NCI-H2107 (cell line): ENCODE measurements around the gene ACIN1.

ENCODE experiments used
- DNase-seq: peaks from one replicate; lab custom pipeline; 2025; lab: John Stamatoyannopoulos, UW

The ACIN1 gene

DNA sequence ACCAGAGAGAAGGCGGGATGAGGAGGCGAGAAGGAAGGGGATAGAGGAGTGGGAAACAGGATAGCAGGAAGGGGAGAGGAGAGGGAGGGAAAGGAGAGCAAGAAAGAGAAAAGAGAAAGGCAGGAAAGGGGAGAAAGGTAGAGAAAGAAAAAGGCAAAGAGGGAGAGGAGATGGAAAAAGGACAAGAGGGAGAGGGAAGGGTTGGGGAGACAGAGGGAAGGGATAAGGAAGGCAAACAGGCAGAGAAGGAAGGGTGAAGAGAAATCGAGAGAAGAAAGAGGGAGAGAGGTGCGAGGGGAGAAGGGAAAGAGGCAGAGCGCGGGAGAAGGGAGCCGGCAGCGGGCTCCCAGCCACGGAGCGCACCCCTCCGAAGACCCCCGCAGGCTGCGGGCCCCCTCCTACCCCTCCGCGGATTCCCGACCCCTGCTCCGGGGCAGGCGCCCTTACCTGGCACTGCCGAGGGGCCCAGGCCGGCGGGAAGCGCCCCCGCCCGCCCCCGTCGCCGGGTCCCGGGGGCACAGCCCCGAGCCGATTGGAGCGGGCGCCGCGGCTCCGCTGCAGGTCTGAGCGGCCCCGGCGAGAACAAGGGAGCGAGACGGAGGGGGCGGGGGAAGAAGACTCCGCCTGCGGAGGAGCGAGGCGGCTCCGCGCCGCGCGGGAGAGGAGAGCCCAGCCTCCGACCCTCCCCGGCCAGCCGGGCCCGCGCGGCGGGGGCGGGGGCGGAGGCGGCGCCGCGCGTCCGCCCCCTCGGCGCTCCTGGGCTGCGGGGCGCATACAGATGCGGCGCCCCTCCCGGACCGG is 37.8 kb downstream of the ACIN1 start, which contains the start of gene CDH24:
TSS of gene CDH24 (minus strand) at position 565 of the 801 bp plus-strand sequence. CDS start 1,787 bp downstream, outside the sequence.
- no peak for DNase-seq

DNA sequence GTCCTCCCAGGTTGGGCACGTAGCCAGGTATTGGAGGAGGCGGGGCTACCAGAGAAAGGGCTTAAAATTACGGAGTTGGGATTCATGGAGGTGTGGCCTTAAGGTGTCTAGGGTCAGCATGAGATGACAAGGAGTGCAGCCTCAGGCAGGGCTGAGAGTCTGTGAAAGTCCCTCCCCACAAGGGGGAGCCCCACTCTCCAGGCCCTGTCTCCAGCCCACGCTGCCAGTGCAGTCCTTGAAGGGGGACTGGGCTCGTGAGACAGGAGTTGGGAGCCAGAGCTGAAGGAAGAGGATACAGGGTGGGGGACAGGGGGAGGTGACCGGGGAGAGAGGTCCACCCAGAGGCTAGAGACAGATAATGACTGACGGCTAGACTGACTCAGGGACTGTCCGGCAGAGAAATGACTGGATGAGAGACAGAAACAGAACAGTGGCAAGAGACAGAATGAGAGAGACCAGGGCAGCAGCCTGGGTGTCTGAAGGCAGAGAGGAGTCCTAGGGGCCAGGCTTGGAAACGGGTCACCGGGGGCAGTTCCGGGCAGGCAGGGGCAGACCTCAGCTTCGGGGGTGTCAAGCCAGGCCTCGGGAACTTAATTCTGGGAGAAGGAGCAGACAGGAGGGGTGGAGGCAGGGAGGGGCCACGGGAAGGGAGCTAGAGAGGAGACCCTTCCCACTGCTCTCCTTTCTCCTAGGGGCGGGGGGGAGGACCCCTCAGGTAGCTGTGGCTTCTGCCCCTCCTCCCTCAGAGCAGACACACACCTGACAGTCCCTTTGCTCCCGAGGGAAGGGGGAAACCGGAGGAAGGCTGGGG is 38.6 kb downstream of the ACIN1 start:
- DNase-seq = no peak

DNA sequence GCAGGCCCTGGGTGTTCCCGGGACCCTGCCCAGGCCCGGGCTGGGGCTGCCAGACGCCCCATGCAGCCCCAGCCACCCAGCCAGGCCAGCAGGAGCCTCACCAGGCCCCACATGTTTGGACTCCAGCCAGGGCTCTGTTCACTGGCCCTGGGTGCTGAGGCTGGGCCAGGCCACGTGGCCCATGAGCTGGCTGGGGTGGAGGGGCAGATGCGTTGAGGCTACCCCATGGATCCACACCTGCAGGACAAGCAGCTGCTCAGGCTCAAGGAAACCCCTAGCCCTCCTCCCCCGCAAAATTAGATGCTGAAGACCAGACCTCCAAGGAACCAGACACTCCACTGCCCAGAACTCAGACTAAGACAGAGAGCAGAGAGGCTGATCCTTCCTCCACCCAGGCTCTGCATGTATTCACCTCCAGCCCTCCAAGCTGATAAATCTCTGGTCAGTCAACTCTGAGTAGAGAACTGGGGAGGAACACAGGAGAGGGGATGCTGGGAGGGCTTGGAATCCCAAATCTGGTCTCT is 39.3 kb downstream of the ACIN1 start:
- no peak for DNase-seq

DNA sequence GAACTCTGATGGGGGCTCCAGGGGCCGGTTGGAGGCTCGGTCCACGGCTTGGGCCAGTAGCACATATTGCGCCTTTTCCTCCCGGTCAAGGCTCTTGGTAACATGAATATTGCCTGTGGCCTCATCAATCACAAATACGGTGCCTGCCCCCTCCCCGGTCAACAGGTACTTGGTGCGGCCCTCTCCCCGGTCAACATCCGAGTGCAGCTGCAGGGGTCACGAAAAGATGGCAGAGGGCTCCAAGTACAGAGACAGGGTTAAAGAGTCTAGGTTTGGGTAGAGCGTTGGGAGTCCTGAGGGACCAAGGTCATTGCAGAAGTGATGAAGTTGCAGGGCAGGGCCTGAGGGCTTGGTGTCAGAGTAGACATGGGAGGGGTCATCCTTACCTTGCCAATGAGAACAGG is 39.8 kb downstream of the ACIN1 start:
- DNase-seq = no peak

DNA sequence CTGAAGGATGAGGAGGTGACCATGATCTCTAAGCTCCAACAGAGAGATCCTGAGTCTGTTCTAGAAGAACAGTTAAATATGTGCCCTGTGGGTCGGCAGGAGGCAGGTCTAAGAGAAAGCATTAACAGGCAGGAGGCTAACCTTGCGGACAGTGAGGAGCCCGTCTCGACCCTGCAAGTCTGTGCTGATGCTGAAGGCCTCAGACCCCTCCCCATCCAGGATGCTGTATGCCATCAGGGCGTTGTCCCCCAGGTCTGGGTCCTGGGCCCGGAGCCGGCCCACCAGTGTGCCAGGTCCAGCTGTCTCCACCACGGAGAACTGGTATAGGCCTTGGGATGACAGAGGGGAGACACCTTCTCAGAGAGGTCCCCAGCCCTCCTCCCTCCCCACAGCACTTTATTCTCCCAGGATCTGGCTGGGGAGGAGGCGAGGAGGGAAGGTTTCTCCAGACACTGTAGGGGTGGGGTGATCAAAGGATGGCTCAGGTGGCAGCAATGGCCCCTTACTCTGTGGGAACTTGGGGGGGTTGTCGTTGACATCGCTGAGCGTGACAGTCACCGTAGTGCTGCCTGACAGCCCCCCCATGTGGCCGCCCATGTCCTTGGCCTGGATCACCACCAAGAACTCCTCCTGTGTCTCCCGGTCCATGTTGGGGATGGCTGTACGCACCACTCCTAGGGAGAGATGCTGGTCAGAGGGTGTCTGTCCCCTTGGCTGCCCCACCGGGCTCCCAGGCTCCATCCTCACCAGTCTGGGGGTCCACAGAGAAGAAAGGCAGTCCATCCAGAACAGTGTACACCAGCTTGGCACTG is 40.7 kb downstream of the ACIN1 start:
- no peak for DNase-seq

DNA sequence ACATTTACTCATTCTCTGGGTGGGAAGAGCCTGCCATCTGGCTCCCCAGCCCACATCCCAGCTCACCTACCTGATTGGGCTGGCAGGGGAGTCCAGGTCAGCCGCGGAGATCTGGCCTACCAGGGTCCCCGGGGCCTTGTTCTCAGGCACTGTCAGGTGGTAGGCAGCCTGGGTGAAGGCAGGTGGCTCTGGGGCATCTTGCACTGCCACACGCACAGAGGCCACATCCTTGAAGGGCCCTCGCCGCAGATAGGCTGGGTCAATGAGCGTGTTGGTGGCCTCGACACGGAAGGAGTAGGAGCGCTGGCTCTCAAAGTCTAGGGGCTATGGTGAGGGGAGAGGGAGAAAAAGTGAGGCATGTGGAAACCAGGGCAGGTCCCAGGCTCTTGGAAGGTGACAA is 41.5 kb downstream of the ACIN1 start:
- no peak for DNase-seq

DNA sequence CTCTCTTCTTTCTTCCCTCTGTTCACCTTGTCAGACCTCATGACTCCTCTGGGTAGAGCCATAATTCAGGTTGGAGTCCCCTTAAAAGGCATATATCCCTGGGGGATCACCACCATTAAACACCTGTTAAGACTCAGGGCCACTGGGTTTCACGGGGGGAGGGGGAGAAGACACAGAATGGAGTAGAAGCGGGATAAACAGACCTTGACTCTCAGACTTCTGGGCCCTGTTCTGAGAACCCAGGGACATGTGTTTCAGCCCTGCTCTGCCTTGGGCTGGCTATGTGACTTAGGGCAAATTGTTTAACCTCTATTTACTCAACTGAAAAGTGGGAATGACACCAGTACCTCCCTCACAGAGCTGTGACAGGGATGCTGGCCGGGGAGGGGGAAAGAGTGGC is 42.3 kb downstream of the ACIN1 start:
- DNase-seq = no peak

DNA sequence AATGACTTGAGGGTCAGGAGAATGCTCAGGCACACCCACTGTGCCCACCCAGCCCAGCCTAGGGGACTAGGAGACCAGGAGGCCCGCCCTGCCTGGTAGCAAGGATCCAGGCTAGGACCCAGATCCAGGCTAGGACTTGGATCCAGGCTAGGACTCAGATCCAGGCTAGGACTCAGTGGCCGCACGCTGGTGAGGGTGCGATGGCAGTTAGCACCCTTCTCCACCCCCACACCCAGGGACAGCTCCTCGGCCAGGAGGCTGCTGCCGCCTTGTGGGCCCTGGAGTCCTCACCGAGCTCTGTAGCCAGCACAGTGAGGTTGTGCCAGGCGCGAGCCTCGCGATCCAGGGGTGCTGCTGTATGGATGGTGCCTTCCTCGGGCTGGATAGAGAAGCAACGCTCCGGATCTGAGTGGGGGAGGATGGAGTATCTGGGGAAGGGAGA is 42.7 kb downstream of the ACIN1 start:
- DNase-seq = no peak

DNA sequence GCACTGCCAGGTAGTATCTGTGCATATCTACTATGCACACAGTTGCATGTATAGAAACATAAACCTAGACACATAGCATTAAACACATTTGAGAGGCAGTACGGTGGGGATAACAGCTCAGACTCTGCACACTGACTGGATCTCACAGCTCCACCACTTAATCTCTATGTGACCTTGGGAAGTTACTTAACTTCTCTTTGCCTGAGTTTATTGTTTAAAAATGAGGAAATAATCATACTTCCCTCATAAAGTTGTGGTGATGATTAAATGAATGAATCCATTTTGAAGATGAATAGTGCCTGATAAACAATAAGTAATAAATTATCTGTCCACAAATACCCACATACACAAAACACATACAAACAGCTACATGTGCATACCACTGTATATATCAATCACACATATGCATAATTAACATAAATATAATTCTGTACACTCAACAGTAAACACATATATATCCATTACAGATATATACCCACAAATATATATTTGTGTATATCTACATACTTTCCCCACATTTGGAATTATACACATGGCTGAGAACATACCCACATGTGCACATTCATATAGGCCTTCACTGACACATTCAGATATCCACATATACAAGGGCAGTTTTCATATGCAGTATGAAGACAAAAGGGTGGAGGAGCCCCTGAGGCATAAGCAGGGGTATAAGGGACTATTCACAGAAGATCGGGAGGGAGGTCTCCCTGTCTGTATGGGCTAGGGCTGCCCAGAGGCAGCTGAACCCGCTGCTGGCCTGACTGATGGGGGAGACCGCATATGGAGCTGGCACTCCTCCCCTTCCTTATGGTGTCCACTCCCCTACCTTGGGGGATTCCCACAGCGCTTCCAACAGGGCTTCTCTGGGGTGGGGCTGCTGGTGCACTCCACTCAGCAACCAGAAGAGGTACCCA is 43.5 kb downstream of the ACIN1 start:
- no peak for DNase-seq

DNA sequence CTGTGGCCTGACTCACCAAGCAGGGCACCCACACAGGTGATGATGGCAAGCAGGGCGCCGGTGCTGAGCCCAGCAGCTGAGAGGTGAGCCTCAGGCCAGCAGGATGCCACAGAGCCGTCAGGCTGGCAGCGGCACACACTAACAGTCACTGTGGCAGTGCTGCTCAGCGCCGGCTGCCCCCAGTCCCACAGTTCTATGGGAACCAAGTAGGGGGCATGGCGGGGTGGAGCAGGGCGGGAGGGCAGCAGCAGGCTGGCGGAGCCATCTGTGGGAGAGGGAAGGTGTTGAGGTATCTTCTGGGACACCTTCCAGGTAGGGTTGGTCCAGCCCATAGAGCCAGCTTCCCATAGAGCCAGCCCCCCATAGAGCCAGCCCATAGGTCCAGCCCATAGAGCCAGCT is 45.9 kb downstream of the ACIN1 start:
- no peak for DNase-seq

DNA sequence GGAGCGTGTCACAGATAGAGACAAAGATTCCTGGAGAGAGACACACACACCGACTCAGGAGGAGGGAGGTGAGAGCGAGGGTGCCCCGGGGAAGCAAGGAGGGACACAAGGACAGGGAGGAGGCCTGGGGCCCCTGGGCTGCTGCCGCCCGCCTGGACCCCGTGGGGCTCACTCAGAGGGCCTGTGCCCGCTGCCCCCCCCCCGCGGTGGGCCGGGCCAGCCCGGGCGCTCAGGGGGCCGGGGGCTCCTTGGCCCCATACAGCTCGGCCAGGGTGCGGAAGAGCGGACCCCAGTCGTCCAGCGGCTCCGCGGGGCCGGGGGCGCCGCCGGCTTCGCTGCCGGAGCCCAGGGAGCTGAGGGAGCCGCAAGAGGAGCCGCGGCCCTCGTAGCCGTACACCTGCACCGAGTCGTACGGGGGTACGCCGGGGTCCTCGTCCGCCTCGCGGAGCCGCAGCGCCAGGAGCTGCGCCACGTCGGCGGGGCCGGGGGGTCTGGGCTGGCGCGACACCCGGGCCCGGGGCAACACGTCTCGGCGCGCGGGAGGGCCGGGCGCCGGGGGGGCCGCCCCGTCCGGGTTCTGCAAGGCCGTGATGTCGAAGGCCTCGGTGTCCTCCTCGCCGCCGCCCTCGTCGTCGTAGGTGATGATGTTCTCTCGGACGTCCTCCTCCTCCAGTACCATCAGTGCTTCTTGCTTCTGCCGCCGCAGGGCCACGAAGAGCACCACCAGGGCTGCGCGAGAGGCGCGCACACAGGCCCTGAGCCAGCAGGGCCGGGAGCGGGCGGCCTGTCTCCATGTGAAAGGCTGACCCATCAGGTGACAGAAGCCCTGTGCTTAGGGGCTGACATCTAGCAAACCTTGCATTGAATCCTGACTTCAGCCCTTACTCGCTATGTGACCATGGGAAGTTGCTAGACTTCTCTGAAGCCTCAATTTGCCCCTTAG is 46.9 kb downstream of the ACIN1 start:
- DNase-seq = no peak

DNA sequence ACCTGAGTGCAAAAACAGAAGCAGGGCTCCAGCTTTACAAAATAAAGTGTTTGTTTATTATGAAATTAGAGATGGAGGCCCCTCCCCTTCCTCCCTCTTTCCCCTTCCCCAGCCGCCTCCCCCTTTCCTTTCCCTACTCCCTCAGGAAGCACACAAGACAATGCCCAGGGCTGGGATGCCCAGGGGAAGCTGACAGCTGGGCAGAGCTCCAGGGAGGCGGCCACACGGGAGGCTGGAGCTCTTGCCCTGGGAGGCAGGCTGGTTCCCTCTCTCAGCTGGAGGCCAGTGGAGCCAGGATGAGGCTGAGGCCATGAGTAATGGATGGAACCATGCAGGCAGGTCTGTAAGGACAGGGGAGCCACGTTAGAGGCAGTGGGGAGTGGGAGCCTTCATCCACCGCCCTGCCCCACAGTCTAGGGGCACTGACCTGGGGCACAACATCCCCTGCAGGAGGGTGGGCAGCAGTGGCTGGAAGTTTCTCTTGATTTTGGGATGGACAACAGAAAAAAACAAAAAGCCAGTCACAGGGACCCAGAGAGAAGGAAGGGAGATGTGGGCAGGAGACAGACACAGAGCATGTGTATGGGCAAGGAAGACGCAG is 47.8 kb downstream of the ACIN1 start:
- DNase-seq = no peak

DNA sequence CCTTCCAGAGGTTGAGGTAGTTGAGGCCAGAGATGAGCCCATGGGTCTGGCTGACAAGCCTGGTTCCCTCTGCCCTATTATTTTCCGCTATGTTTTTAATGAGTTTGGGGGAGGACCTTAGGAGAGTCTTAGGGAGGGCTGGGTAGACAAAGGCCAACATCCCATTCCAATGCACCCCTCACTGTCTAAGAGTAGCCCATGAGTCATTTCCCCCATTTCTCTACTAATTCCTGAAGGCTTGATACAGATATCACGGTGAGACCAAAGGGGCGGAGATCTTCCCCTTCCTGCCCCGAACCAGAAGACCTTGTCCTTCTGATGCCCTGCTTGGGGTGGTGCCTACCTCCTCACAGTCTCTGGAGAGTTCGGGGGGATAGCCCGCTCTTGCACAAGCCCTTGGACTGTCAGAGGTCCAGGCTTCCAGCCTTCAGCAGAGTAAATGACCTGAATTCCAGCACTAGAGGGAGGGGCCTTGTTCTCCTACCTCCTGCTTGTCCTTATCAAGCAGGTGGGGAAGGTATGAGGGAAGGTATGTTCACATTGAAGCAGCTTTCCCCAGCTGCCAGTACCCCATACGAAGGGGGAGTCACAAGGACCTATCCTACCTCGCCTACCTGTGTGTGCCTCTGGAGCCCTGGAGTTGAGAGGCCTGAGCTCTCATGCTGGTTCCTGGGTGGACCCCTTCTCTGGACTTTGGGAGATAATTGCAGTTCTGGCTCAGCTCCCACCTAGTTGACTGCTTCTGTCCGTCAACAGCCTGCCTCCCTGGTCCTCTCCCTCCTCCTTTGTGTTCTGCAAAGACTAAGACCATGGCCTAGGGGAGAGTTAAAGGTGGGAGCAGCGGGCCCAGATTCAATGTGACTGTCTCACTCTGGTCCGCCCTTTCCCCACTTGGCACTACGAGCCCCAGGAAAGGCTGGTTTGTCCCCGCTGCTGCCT is 49.2 kb downstream of the ACIN1 start:
- DNase-seq = no peak

DNA sequence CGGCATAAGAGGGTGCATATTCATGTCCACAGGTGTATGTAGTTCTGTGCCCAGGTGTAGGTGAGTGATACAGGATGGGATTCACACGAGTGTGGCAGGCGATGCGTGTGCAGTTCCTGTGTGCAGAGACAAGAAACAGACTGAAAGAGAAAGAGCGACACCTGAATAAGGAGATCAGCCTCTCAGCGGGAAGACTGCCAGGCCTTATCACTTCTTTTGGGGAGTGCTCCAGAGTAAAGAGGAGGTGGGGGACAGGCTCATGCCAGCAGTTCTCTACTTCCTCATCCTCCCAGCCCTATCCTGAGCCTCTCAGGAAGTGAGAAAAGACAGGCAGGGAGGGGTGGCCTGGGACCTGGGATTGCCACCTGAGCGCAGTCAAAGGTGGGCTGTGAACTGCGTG is 50.1 kb downstream of the ACIN1 start:
- DNase-seq = no peak

DNA sequence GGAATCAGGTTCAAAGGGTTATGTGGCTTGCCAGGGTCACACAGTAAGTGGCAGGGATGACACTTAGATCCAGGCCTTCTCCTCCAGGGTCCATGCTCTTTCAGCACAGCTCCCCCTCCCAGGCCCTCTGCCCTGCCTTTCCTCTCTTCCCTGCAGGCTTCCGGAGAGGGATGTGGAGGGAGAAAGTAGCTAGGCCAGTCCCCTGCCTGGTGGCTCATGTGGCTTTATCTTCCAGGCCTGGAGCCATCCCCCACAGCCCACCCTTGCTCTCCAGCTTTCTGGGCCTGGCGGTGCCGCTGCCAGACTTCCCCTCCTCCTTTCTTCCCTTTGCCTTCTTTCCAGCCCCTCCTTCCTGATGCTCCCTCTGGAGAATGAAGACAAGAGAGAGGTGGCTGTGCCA is 51.2 kb downstream of the ACIN1 start:
- DNase-seq = no peak

DNA sequence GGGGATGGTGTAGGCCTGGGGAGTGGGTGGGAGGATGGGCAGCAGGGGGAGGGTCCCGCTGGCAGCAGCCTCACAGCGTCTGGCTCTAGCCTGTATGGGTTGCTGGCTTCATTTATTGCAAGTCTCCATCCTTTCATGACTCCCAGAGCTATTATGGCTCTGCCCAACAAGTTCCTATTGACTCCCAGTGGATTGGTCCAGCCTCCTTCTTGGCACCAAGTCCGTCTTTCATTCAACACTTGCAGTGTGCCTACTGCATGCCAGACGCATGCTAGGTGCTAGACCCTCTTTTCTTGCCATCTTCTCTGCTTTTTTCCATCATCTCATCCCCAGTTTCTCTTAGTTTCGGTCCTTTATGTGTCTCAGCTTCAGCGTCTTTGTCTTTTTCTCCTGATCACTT is 51.8 kb downstream of the ACIN1 start:
- no peak for DNase-seq

DNA sequence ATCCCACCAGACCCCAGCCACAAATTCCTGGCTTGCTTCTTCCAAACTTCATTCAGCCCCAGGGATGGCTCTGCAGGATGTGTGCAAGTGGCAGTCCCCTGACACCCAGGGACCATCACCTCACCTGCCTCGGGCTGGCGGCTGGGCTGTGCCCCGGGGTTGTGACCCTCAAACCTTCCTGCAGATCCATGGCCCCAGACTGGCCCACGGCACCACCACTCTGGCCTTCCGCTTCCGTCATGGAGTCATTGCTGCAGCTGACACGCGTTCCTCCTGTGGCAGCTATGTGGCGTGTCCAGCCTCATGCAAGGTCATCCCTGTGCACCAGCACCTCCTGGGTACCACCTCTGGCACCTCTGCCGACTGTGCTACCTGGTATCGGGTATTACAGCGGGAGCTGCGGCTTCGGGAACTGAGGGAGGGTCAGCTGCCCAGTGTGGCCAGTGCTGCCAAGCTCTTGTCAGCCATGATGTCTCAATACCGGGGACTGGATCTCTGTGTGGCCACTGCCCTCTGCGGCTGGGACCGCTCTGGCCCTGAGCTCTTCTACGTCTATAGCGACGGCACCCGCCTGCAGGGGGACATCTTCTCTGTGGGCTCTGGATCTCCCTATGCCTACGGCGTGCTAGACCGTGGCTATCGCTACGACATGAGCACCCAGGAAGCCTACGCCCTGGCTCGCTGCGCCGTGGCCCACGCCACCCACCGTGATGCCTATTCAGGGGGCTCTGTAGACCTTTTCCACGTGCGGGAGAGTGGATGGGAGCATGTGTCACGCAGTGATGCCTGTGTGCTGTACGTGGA is 52.6 kb downstream of the ACIN1 start, which contains the start of gene PSMB11:
TSS of gene PSMB11 (plus strand) at position 51 of the 804 bp plus-strand sequence. CDS start at position 65, 14 bp downstream.
- no peak for DNase-seq
